Skeletal muscle cell (primary cell): ENCODE results near the gene TAF7L.
"Not testable (repeated sequence)": the region's sequence is repeated elsewhere in the genome, so short reads cannot be mapped to it uniquely, and the experiment has no call there.

Experiments used
- DNase-seq: peaks from one replicate; pipeline ENCODE4 v3.0.0-alpha.2; 2010; ENCODE audit warnings: low read depth
- H3K4me3 ChIP-seq: 2 replicates; pipeline ENCODE4 v1.5.1; 2011; ENCODE audit warnings: low read depth, mild to moderate bottlenecking, control low read depth, low read length, moderate library complexity

Gene TAF7L, protein sequence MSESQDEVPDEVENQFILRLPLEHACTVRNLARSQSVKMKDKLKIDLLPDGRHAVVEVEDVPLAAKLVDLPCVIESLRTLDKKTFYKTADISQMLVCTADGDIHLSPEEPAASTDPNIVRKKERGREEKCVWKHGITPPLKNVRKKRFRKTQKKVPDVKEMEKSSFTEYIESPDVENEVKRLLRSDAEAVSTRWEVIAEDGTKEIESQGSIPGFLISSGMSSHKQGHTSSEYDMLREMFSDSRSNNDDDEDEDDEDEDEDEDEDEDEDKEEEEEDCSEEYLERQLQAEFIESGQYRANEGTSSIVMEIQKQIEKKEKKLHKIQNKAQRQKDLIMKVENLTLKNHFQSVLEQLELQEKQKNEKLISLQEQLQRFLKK

DNA sequence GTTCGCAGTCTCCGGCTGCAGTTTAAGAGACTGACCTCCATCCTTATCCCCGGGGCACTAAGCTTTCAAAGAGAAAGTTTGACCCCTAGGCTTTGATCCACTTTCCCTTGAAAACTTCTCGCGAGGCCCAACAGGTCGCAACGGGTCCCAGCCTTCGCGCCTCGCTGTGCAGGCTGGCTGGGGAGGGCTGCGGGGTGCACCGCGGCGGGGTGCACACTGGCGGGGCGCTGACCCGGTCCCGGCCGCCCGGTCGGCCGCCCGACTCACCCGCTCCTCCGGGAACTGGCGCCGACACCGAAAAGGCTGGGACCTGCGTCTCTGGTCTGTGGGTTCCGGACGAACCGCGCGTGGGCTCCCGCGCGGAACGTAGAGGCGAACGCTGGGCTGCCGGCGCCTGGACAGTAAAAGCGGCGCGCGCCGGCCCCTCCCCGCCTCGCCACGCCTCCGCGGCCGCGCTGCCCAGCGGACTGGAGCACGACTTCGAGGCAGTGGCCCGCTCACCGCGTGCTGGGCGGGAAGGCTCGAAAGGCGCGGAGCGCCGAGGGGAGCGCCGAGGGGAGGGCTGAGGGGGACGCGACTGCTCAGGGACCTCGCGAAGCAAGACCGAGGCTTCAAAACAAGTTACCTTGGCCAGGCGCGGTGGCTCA is at the start of gene TAF7L:
Gene TAF7L, minus strand, starts transcription at position 378 of the 647 bp plus-strand sequence. CDS start 3,791 bp downstream, outside the sequence.
- peak within 1 kb of the TSS; percentile 29 for H3K4me3 ChIP-seq
- no peak for DNase-seq

DNA sequence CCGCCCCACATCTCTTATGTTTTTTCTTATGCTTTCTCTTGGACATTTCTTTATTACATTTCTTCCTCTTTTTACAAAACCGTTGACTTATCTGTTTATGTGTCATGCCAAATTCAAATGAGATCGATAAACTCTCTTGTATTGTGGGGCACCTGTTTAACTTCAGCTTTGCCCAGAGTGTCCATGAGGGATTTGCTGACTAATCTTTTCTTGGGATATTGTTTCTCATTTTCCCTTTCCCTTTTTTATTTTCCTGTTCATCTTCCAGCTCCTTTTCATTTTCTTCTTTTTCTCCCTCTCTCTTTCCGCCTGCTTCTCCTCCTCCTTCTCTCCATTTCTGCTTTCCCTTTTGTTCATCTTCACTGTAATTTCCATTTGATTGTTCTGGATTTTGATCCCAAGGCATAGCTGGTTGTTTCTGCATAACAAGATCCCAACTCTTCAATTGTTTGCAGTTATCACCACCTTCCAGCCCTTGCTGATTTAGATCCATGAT is 46.7 kb upstream of the TAF7L start:
- no peak for DNase-seq
- H3K4me3 ChIP-seq, result no peak overlapping the region

GRCh38 chrX:101334310-101334709 is 43.2 kb upstream of the TAF7L start:
- not testable (repeated sequence) for H3K4me3 ChIP-seq

DNA sequence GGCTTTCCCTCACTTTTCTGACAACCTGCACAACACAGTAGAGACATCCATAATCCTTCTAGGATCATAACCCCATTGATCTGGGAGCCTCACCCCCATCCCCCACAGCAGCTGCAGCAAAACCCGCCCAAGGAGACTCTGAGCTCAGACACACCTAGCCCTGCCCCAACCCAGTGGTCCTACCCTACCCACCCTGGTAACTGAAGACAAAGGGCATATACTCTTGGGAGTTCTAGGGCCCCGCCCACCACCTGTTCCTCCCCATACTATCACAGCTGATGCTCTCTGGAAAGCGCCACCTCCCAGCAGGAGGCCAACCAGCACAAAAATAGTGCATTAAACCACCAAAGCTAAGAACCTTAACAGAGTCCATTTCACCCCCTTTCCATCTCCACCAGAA is 35.5 kb upstream of the TAF7L start:
- not testable (repeated sequence) for DNase-seq, H3K4me3 ChIP-seq

More at GRCh38 chrX:101334310-101334709, 43.2 kb upstream of the TAF7L start:
- not testable (repeated sequence) for DNase-seq

GRCh38 chrX:101303790-101304189 is 12.7 kb upstream of the TAF7L start:
- H3K4me3 ChIP-seq, result no peak overlapping the region
- DNase-seq, result no peak

DNA sequence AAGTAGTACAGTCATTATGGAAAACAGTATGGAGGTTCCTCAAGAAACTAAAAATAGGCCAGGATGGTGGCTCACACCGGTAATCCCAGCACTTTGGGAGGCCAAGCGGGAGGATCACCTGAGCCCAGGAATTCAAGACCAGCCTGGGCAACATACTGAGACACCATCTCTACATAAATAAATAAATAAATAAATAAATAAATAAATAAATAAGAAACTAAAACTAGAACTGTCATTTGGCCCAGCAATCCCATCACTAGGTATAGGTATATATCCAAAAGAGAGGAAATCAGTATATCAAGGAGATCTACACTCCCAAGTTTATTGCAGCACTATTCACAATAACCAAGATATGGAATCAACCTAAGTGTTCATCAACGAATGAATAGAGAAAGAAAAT is 4.5 kb upstream of the TAF7L start:
- not testable (repeated sequence) for H3K4me3 ChIP-seq, DNase-seq

- H3K4me3 ChIP-seq, result no peak overlapping the region
- DNase-seq, result no peak
Observed at GRCh38 chrX:101287402-101287801, 3.7 kb downstream of the TAF7L start.

DNA sequence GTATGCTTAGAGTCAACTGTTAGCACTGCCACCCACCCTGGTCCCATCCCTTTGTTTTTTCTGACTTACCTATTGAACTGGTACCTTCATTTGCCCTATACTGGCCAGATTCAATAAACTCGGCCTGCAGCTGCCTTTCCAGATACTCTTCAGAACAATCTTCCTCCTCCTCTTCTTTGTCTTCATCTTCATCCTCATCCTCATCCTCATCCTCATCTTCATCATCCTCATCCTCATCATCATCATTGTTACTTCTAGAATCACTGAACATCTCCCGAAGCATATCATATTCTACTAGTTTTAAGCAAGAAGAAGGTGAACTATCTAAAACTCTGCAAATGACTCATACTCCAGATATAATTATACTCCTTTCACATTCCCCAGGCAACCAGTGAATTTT is 14.9 kb downstream of the TAF7L start:
- DNase-seq, result no peak
- H3K4me3 ChIP-seq, result no peak overlapping the region

DNA sequence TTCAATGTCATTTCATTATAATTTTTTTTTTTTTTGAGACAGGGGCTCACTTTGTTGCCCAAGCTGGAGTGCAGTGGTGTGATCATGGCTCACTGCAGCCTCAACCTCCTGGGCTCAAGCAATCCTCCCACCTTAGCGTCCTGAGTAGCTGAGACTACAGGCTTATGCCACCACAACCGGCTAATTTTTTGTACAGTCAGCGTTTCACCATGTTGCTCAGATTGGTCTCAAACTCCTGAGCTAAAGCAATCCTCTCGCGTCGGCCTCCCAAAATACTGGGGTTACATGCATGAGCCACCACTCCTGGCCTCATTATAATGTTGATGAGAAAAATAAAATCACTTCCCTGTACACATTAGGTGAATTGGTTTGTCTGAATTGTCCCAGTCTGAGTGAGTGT is 16.9 kb downstream of the TAF7L start:
- DNase-seq, result no peak
- no peak overlapping the region for H3K4me3 ChIP-seq

DNA sequence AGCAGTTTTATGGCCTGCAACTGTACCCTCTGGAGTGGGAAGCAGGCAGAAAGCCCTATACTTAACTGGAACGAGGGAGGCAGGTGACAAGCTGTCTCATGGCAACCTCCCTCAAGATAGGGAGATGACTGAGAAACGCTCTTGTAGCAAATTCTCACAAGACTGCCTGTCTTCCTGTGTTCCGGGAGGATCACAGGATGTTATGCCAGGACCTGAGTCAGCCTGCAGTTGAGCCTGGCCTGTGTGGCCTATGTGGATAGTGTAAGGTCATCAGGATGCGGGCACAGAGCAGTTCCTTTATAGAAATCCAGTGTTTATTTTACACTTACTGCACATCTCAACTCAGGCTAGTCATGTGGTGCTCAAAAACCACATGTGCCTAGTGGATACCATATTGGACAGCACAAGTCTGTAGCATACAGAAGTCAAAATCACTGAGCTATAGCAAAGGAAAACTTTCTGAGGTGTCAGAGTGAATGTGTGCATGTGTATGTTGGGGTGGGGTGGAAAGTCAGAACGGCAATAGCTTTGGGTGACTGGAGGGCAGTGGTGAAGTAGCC is 25.2 kb downstream of the TAF7L start:
- H3K4me3 ChIP-seq, result no peak overlapping the region
- peak; percentile 47 for DNase-seq

- H3K4me3 ChIP-seq, result no peak overlapping the region
- DNase-seq, result no peak
Observed at GRCh38 chrX:101263766-101264165, 27.4 kb downstream of the TAF7L start.

DNA sequence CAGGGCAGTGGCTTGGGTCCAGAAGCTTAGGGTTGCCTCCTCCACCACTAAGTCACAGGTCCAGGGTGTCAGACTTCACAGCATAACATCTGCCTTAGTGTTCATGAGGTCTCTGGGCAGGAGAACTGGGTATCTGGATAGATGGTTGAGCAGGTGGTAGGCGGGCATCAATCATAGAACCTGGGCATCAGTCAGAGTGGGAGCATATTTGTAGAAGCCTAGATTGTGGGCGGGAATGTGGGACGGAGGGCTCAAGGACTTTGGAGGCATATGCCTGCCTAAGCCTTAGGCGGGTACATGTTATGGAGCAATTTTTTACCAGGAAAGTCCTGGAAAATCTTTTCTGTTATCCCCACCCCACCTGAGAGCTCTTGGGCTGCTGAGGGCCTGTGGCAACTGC is 28.5 kb downstream of the TAF7L start:
- no peak overlapping the region for H3K4me3 ChIP-seq
- DNase-seq, result no peak

GRCh38 chrX:101260435-101260834 is 30.7 kb downstream of the TAF7L start:
- DNase-seq, result no peak
- no peak overlapping the region for H3K4me3 ChIP-seq

DNA sequence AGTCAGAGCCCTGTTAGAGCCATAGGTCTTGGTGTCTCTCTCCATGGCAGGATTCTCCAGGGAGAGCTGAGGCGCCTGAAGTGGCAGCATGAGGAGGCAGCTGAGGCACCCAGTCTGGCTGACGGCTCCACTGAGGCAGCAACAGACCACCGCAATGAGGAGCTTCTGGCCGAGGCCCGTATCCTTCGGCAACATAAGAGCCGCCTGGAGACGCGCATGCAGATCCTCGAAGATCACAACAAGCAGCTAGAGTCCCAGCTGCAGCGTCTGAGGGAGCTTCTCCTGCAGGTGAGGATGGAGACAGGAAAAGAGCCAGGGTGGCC is 32.9 kb downstream of the TAF7L start:
- H3K4me3 ChIP-seq, result no peak overlapping the region
- no peak for DNase-seq

DNA sequence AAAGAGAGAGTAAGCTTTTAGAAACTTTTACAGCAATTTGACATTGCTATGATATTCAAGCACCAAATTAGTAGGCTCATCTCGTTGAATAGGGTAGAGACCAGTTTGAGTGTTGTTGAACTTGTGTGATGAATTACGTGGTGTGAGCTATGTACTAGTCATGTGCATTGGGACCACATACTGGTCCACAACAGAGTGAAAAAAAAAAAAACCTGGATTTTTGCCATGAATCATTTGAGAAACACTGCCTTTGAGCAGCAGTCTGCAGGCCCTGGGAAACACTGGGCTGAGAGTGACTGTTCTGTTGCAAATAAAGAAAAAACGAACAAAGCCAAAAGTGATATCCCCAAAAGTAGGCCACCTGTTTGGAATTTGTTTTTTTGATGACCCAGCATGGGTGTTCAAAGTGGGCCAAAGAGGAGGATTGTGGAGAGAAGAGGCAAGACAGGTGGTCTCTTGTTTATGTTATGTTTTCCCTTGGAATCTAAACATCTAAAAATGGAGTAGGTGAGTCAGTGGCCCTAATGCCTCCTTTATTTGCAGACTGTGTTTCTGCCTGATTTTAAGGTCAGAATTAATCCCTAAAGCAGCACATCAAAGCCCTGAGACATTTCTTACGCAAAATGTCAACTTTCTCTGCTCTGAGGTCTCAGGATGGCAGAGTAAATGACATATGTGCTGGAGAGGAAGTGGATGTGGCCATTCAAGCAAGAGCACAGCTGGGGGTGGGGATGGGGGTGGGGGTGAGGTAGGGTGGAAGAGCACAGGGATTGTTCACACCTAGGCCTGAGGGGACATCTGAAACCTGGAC is 33.5 kb downstream of the TAF7L start:
- no peak overlapping the region for H3K4me3 ChIP-seq

DNA sequence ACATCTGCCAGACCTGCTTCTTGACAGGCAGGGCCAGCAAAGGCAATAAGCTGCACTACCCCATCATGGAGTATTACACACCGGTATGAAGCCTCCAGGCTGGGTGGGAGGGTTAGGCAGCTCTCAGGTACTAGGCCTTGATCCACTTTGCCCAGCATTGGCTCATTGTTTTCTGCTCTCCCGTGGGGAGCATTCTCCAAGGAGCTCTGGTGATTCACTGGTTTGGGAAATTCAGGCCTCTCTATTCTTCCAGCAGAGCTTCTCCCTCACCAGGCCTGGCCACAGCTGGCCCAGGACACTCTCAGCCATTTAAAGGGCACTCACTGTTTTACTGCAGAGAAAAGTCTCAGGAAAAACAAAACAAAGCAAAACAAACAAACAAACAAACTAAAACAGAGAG is 38.5 kb downstream of the TAF7L start:
- no peak overlapping the region for H3K4me3 ChIP-seq
- no peak for DNase-seq

More for the DNA sequence above, 33.5 kb downstream of the TAF7L start:
- no peak for DNase-seq

DNA sequence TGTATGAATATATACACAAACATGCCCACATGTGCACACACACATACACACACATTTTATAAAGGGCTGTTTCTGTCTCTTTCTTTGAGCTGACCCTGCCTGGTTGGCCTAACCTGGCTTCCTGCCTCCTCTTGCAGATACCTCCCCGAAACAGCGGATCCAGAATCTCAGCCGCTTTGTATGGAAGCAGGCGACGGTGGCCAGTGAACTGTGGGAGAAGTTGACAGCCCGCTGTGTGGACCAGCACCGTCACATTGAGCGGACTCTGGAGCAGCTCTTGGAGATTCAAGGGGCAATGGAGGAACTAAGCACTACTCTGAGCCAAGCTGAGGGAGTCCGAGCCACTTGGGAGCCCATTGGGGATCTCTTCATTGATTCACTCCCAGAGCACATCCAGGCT is 49.6 kb downstream of the TAF7L start:
- H3K4me3 ChIP-seq, result no peak overlapping the region
- no peak for DNase-seq

DNA sequence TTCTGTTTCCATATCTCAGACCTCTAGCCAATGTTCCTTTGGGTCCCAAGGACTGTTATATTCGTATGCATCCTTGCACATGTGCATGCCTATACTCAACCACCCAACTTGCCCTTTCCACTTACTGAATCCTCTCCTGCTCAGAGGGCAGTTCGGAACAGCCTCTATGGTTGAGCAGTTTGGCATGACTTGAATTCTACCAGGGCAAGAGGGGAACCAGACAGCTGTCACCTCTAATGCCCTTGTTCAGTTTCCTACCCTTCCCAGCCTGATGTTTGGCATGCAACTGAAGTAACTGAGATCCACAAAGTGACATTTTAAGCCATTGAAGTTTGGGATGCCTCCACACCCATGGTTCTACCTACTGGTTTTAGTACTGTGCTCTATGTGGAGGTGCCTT is 54.1 kb downstream of the TAF7L start:
- H3K4me3 ChIP-seq, result no peak overlapping the region

DNA sequence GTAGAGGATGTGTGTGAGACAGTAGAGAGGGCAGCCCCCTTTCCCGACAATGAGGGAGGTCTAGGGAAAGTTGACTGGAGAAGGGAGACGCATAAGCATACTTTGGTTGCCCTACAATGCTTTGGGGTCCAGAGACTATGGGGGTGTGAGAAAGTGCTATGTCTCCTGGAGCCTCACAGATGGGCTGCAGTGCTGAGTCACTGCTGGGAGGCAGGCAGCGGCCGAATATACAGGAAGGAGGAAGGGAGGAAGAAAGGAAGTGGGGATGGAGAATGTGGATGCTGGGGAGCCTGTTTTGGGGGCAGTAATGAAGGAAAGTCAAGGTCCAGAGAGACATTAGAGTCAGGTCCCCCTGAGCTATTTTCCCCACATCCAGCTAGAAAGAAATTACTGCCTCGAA is 58.8 kb downstream of the TAF7L start:
- no peak overlapping the region for H3K4me3 ChIP-seq

More for the DNA sequence above, 54.1 kb downstream of the TAF7L start:
- DNase-seq, result no peak

DNA sequence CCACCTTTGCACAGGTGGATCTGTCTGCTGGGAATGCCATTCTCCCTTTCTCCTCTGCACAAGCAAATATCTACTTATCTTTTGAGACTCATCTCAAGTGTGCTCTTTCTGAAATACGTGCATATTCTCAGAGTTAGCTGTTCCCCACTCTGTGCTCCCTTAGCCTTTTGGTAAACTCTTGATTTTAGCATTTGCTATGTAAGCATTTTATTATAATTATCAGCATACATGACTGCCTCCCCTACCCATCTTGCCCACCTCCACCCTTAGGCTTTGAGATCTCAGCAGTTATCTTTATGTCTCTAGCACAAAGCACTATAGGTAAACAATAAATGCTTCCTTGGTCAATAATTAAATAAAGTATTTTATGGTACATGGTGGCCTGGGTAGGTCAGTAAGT is 60.1 kb downstream of the TAF7L start:
- DNase-seq, result no peak
- no peak overlapping the region for H3K4me3 ChIP-seq

More for the DNA sequence above, 58.8 kb downstream of the TAF7L start:
- no peak for DNase-seq
